HepG2 (cell line): Measurements from ENCODE around the gene SYMPK. TPM values are rescaled to one million over a fixed set of nuclear protein-coding genes. Genes with fewer than 3 reads are reported as not detected.
A peak's percentile ranks its signal among the peaks of the same experiment; 100 is the strongest.

Experiments used
- ASH2L ChIP-seq: fragments of 300-600, 200-600 bp; sonication (generic); IDR thresholded peaks from 2 replicates; pipeline ENCODE4 v1.7.0; 2017; ENCODE audit warnings: low read depth, mild to moderate bottlenecking, moderate library complexity, mixed read lengths, low read length; ENCODE audit not compliant: insufficient read length
- ATF6 ChIP-seq: sonication (generic); formaldehyde crosslinking; conservative IDR thresholded peaks from 2 replicates; pipeline ENCODE4 v1.4.0; 2020; ENCODE audit warnings: missing genetic modification reagents
- BHLHE40 ChIP-seq: IDR thresholded peaks from 2 replicates; pipeline ENCODE4 v1.6.1; 2011; ENCODE audit warnings: low read length, improper control_type of control experiment
- CENPT ChIP-seq: sonication (generic); formaldehyde crosslinking; IDR thresholded peaks from 2 replicates; pipeline ENCODE4 v1.8.0; 2022; ENCODE audit warnings: low read depth, mild to moderate bottlenecking, moderate library complexity, missing genetic modification reagents
- GFI1 ChIP-seq: sonication (generic); formaldehyde crosslinking; IDR thresholded peaks from 2 replicates; pipeline ENCODE4 v1.5.0; 2020; ENCODE audit warnings: missing genetic modification reagents, mild to moderate bottlenecking, borderline replicate concordance
- HNF1B ChIP-seq: sonication (generic); formaldehyde crosslinking; IDR thresholded peaks from 2 replicates; pipeline ENCODE4 v1.5.1; 2020; ENCODE audit warnings: mild to moderate bottlenecking, moderate library complexity, missing genetic modification reagents
- HNRNPK ChIP-seq: fragments of 200-400 bp; formaldehyde crosslinking; IDR thresholded peaks from 2 replicates; pipeline ENCODE4 v1.6.1; 2018; ENCODE audit warnings: low read length, low read depth, moderate library complexity, mild to moderate bottlenecking; ENCODE audit not compliant: poor library complexity, severe bottlenecking
- KAT2B ChIP-seq: fragments of 150-350 bp; IDR thresholded peaks from 2 replicates; pipeline ENCODE4 v1.6.1; 2014; ENCODE audit warnings: low read depth, low read length, borderline replicate concordance
- NFRKB ChIP-seq: fragments of 450-650 bp; IDR thresholded peaks from 2 replicates; pipeline ENCODE4 v1.6.1; 2017
- NFYC ChIP-seq: IDR thresholded peaks from 2 replicates; pipeline ENCODE4 v1.6.1; 2016; ENCODE audit warnings: missing genetic modification reagents, missing compliant biosample characterization
- SRY ChIP-seq: sonication (generic); formaldehyde crosslinking; IDR thresholded peaks from 2 replicates; pipeline ENCODE4 v1.8.0; 2022; ENCODE audit warnings: mild to moderate bottlenecking, missing genetic modification reagents
- ZFX ChIP-seq: sonication (generic); formaldehyde crosslinking; IDR thresholded peaks from 2 replicates; pipeline ENCODE4 v1.4.0; 2020; ENCODE audit warnings: mild to moderate bottlenecking, low read depth, missing genetic modification reagents, moderate library complexity
- ZNF256 ChIP-seq: sonication (generic); formaldehyde crosslinking; conservative IDR thresholded peaks from 2 replicates; pipeline ENCODE4 v1.4.0; 2020; ENCODE audit warnings: missing genetic modification reagents
- ZNF644 ChIP-seq: IDR thresholded peaks from 2 replicates; pipeline ENCODE4 v1.6.1; 2016; ENCODE audit warnings: low read depth
- ZNF83 ChIP-seq: sonication (generic); formaldehyde crosslinking; IDR thresholded peaks from 2 replicates; pipeline ENCODE4 v1.4.0; 2020; ENCODE audit warnings: missing genetic modification reagents, mild to moderate bottlenecking, borderline replicate concordance
- polyA plus RNA-seq, 8 experiments: library from polyadenylated mRNA; depleted of rRNA in 3 of 8; stranded (reverse) in 7 of 8; unstranded in 1 of 8; fragments of >200 nt; fragmentation: Illumina TruSeq in 4 of 8; extraction: Trizol in 4 of 8; gene quantifications; 2 replicates each; pipeline versions ENCODE4 v1.2.1 to v1.2.3, GENCODE V29; 2011 to 2016; ENCODE audit warnings: low read depth in 4 of 8, missing spikeins in 1 of 8, mixed read lengths in 1 of 8; ENCODE audit not compliant: insufficient read depth in 1 of 8
- total RNA-seq, 5 experiments: library from RNA; depleted of rRNA; stranded (reverse); fragments of >200 nt; fragmentation: Illumina TruSeq; extraction: Trizol; gene quantifications; 2 replicates each; pipeline ENCODE4 v1.2.3, GENCODE V29; 2016; ENCODE audit warnings: low read depth in 1 of 5
- TF ChIP-seq, protein P1 (sequence below): sonication (generic); formaldehyde crosslinking; IDR thresholded peaks from 2 replicates; pipeline ENCODE4 v1.4.0; 2020; ENCODE audit warnings: missing genetic modification reagents, mild to moderate bottlenecking, borderline replicate concordance
- TF ChIP-seq, protein P2 (sequence below): sonication (generic); formaldehyde crosslinking; IDR thresholded peaks from 2 replicates; pipeline ENCODE4 v1.9.0; 2022; ENCODE audit warnings: low read depth, missing genetic modification reagents
- TF ChIP-seq, protein P3 (sequence below): sonication (generic); formaldehyde crosslinking; IDR thresholded peaks from 2 replicates; pipeline ENCODE4 v1.5.0; 2020; ENCODE audit warnings: mild to moderate bottlenecking, missing genetic modification reagents, borderline replicate concordance

SYMPK gene
- total and polyA plus RNA-seq, 2 of the 13 experiments (the other 11 are each of a cell fraction or from before 2014, with no cell fraction given) = 21.9 to 55.7 TPM

DNA sequence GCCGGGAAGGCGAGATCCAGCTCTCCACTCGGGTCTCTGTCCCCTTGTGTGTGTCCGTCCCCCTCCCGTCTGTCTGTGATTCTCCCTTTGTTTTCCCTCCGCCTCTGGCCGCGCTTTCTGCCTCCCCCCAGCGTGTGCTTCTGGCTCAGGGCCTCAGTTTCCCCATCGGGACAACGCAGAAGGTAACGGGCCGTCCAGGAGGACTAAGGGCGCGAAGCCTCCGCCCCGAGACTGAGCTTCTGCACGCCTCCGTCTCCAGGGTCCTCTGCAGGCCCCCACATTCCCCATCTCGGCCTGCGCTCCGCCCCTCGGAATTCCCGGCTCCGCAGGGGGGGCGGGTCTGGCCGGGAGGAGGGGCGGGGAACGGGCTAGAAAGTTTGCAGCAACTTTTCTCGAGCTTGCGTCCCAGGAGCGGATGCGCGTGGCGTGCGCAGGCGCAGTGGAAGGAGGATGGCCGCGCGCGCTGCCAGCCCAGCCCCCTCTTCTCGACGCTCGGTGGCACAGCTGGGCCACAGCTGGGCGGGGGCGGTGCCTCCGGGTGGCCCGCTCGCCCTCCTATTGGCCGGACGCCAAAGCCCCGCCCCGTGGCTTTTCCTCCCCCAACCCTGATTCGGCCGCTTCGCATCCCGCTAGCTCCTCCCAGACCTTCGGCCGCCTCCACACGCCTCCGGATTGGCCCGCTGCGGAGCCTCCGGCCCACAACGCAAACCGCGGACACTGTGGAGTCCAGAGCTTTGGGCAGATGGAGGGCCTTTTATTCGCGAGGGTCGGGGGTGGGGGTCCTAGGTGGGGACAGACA is 93.8 kb downstream of the SYMPK start, which contains the start of gene SIX5 (continued):
- TF ChIP-seq CENPT (CRISPR knock-in tag) (no peak; the same call in 1 of the 2 replicates), ZNF256 (CRISPR knock-in tag) (peak; percentile 70; the same call in 1 of the 2 replicates), NFYC (CRISPR knock-in tag) (peak; percentile 85), SRY (CRISPR knock-in tag) (no peak), ASH2L (peak; percentile 44), ZNF644 (CRISPR knock-in tag) (no peak), KAT2B (no peak), HNRNPK (peak; percentile 100), ZNF83 (CRISPR knock-in tag) (no peak), ATF6 (0 out of 2 replicates have a peak, but pooled peaks have one; percentile 33), BHLHE40 (0 out of 2 replicates have a peak, but pooled peaks have one; percentile 24), ZFX (CRISPR knock-in tag) (peak; percentile 49; the same call in 1 of the 2 replicates), HNF1B (peak; percentile 84), GFI1 (CRISPR knock-in tag) (peak; percentile 60; the same call in 1 of the 2 replicates), NFRKB (no peak)
- TF ChIP-seq, protein P1, sequence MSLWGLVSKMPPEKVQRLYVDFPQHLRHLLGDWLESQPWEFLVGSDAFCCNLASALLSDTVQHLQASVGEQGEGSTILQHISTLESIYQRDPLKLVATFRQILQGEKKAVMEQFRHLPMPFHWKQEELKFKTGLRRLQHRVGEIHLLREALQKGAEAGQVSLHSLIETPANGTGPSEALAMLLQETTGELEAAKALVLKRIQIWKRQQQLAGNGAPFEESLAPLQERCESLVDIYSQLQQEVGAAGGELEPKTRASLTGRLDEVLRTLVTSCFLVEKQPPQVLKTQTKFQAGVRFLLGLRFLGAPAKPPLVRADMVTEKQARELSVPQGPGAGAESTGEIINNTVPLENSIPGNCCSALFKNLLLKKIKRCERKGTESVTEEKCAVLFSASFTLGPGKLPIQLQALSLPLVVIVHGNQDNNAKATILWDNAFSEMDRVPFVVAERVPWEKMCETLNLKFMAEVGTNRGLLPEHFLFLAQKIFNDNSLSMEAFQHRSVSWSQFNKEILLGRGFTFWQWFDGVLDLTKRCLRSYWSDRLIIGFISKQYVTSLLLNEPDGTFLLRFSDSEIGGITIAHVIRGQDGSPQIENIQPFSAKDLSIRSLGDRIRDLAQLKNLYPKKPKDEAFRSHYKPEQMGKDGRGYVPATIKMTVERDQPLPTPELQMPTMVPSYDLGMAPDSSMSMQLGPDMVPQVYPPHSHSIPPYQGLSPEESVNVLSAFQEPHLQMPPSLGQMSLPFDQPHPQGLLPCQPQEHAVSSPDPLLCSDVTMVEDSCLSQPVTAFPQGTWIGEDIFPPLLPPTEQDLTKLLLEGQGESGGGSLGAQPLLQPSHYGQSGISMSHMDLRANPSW (CRISPR knock-in tag) = no peak; the same call in 1 of the 2 replicates
- TF ChIP-seq, protein P2, sequence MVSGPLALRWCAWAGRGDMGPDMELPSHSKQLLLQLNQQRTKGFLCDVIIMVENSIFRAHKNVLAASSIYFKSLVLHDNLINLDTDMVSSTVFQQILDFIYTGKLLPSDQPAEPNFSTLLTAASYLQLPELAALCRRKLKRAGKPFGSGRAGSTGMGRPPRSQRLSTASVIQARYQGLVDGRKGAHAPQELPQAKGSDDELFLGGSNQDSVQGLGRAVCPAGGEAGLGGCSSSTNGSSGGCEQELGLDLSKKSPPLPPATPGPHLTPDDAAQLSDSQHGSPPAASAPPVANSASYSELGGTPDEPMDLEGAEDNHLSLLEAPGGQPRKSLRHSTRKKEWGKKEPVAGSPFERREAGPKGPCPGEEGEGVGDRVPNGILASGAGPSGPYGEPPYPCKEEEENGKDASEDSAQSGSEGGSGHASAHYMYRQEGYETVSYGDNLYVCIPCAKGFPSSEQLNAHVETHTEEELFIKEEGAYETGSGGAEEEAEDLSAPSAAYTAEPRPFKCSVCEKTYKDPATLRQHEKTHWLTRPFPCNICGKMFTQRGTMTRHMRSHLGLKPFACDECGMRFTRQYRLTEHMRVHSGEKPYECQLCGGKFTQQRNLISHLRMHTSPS (CRISPR knock-in tag) = peak; percentile 77
- TF ChIP-seq, protein P3, sequence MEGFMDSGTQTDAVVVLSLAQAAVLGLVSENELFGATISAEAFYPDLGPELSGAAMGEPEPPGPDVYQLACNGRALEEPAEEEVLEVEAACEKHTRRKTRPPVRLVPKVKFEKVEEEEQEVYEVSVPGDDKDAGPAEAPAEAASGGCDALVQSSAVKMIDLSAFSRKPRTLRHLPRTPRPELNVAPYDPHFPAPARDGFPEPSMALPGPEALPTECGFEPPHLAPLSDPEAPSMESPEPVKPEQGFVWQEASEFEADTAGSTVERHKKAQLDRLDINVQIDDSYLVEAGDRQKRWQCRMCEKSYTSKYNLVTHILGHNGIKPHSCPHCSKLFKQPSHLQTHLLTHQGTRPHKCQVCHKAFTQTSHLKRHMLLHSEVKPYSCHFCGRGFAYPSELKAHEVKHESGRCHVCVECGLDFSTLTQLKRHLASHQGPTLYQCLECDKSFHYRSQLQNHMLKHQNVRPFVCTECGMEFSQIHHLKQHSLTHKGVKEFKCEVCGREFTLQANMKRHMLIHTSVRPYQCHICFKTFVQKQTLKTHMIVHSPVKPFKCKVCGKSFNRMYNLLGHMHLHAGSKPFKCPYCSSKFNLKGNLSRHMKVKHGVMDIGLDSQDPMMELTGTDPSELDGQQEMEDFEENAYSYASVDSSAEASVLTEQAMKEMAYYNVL (CRISPR knock-in tag) = no peak
